Ectodermal cell (in vitro differentiated cells): ENCODE measurements around the gene LRP1.

ENCODE experiments used
- H3K27ac ChIP-seq: 2 replicates; pipeline ENCODE4 v1.7.0; 2013; ENCODE audit warnings: mild to moderate bottlenecking, low read depth, low read length; ENCODE audit not compliant: insufficient read depth, poor library complexity, severe bottlenecking
- H3K27me3 ChIP-seq: 2 replicates; pipeline ENCODE4 v1.7.0; 2013; ENCODE audit warnings: mild to moderate bottlenecking, low read length; ENCODE audit not compliant: insufficient read depth, control insufficient read depth, poor library complexity, severe bottlenecking
- H3K36me3 ChIP-seq: one replicate; pipeline ENCODE4 v1.7.0; 2013; ENCODE audit warnings: low read length; ENCODE audit not compliant: control insufficient read depth, insufficient read depth
- H3K4me1 ChIP-seq: one replicate; pipeline ENCODE4 v1.7.0; 2013; ENCODE audit warnings: low read length; ENCODE audit not compliant: control insufficient read depth, insufficient read depth
- H3K4me3 ChIP-seq: 2 replicates; pipeline ENCODE4 v1.7.0; 2013; ENCODE audit warnings: low read depth, low read length, control low read depth; ENCODE audit not compliant: insufficient read depth
- H3K9me3 ChIP-seq: 2 replicates; pipeline ENCODE4 v1.7.0; 2013; ENCODE audit warnings: mild to moderate bottlenecking, low read length, moderate library complexity; ENCODE audit not compliant: control insufficient read depth
- WGBS, 2 experiments: methylation state at CpG; one replicate each; pipeline ENCODE4 v1.1.7; 2013; ENCODE audit warnings: missing lambda C conversion rate in 2 of 2; 5-methylcytosine and 5-hydroxymethylcytosine counted together

Gene LRP1

DNA sequence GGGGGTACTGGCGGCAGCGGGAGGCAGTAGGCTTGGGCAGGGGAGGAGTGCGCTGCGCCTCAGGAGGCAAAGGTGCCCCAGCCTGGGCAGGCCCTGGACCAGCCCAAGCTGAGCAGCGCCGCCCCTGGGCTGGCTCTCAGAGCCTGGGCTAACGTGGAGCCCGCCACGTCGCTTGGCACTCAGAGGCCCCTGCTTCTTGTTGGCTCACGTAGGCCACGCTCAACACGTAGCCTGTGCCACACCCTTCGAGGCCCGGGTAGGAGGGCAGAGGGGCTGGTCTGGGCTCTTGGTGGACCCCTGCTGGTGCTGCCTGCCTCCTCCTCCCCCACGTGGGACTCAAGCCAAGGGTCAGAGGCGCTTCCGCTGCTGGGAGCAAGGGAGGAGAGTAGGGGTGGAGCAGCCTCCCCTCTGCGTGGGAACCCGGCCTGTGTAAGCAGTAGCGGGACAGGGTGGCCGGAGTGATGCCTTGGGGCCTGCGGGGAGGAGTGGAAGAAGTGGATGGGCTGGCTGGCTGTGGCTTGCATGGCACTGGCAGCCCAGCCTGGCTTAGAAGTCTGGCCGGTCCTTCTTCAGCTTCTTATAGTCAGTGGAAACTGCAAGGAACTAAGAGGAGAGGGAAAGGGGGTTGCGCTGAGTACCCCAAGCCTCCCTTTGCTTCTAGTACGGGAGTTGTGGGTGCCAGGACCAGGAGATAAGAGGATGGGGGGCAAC, 106.9 kb downstream of the LRP1 start:
- no peaks in the 10 kb centered on the region for H3K9me3 ChIP-seq
- H3K4me1 ChIP-seq, result peaks cover 52% of the 10 kb centered on the region
- H3K36me3 ChIP-seq, result peaks cover 23% of the 10 kb centered on the region
- no peak overlapping the region for H3K4me3 ChIP-seq
- WGBS, 2 experiments, result 62 to 65% methylated on average over 26 of the region's 26 CpGs
- peaks cover 53% of the 10 kb centered on the region for H3K27me3 ChIP-seq
- H3K27ac ChIP-seq, result no peak overlapping the region

DNA sequence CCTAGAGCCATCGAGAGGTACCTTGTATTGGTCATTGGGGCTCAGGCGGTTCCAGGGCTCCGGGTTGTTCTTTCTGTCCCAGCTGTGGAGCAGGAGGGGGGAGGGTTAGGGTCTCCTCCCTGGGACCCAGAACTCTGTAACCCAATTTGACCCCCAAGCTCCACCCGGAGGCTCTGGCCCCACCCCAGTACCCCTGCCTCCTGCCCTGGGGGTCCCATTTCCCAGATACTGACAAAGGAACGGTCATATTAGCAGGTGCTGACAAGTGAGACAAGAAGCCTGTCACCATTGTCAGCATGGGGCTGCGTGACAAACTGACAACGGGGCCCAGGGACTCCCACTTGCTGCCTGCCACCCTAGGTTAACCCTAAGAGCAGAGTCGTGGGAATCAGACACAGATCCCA, 107.4 kb downstream of the LRP1 start:
- H3K9me3 ChIP-seq, result no peaks in the 10 kb centered on the region
- peaks cover 59% of the 10 kb centered on the region for H3K27me3 ChIP-seq
- H3K4me1 ChIP-seq, result peaks cover 51% of the 10 kb centered on the region
- H3K36me3 ChIP-seq, result peaks cover 23% of the 10 kb centered on the region
- WGBS, 2 experiments, result 76 to 77% methylated on average over 8 of the region's 8 CpGs
- no peak overlapping the region for H3K27ac ChIP-seq
- no peak overlapping the region for H3K4me3 ChIP-seq

DNA sequence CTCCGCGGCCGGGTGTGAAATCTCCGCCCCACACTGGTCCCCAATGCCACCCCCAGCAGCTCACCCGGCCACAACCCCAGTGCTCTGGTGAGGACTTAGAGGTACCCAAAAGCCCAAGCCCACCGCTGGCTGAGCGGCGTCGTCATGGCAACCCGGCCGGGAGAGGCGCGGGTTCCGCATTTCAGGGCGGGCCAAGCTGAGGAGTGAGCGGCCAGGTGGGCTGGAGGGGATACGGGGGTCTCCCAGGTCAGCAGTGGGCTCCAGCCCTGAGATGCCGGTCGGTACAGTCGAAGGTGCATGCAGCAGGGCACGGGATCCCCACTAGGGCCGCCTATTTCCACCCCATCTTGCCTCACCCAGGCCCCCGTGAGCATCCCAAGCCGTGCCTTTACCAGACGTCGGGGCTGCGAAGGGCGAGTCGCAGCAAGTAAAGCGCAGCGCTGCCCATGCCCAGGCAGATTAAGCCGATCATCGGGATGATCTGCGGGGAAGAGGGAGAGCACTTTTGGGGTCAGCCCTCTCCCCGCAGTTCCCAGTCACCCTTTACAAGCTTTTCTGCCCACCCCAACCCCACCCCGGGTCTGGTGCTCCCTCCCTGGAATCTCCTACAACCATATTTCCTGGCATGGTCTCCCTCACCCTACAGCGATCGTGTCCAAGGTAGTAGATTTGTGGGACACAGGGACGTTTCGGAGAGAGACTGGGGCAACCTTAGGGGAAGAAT, 108.1 kb downstream of the LRP1 start:
- Histone ChIP-seq H3K36me3 (peaks cover 23% of the 10 kb centered on the region), H3K27me3 (peaks cover 65% of the 10 kb centered on the region), H3K27ac (no peak overlapping the region), H3K4me3 (no peak overlapping the region), H3K4me1 (peaks cover 55% of the 10 kb centered on the region), H3K9me3 (no peaks in the 10 kb centered on the region)
- 46 to 48% methylated on average over 39 to 40 of the region's 40 CpGs for WGBS, 2 experiments

DNA sequence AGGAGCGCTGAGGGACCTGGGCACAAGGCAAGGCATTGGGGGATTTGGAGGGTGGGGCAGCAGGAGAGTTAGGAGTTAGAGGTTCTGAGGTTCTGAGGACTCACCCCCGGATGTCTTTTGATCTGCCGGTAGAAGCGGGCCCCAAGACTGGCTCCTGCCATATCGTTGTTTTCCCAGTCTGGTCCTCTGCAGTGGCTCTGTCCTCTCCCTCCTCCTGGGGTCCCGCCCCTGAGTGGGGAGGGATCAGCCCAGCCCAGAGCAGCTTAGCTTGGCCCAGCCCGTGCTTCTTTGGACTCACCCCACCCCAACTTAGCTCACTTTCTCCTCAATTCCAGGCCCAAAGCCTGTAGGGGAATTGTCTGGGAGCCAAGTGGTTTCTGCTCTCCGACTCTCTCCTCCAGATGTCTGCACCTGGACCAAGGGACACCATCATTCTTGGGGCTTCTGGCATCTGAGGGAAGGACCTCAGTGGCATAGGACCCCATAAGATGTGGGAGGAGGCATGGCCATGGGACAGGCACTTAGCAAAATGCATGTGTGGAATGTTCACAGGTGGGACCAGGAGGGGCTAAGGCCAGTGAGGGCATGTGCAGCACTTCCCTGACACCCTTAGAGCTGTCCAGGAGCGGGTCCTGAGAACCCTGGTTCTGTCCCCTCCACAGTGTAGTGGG, 108.8 kb downstream of the LRP1 start:
- WGBS, 2 experiments, result 46 to 49% methylated on average over 9 of the region's 9 CpGs
- Histone ChIP-seq H3K9me3 (no peaks in the 10 kb centered on the region), H3K4me3 (no peak overlapping the region), H3K27ac (no peak overlapping the region), H3K27me3 (peaks cover 72% of the 10 kb centered on the region), H3K36me3 (peaks cover 21% of the 10 kb centered on the region), H3K4me1 (peaks cover 62% of the 10 kb centered on the region)

DNA sequence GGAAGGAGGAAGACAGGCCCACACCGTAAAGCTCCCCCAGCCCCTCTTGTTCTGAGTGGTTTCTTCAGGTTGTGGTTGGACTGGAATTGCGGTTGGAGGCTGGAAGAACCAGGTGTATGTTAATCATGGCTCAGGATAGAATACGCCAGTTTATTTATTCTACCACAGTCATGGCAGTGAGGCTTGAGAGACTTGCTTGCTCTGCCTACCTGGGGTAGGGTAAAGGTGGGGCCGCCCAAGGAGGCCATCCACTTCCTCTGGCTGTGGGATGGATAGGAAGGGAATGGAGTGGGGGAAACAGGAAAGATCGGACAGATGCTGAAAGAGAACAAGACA, 109.3 kb downstream of the LRP1 start:
- H3K9me3 ChIP-seq, result no peaks in the 10 kb centered on the region
- peaks cover 16% of the 10 kb centered on the region for H3K36me3 ChIP-seq
- H3K27ac ChIP-seq, result no peak overlapping the region
- H3K27me3 ChIP-seq, result peaks cover 77% of the 10 kb centered on the region
- H3K4me1 ChIP-seq, result peaks cover 67% of the 10 kb centered on the region
- peak overlapping the region; percentile 45 for H3K4me3 ChIP-seq
- WGBS, 2 experiments, result 48 to 56% methylated on average over 5 of the region's 5 CpGs

DNA sequence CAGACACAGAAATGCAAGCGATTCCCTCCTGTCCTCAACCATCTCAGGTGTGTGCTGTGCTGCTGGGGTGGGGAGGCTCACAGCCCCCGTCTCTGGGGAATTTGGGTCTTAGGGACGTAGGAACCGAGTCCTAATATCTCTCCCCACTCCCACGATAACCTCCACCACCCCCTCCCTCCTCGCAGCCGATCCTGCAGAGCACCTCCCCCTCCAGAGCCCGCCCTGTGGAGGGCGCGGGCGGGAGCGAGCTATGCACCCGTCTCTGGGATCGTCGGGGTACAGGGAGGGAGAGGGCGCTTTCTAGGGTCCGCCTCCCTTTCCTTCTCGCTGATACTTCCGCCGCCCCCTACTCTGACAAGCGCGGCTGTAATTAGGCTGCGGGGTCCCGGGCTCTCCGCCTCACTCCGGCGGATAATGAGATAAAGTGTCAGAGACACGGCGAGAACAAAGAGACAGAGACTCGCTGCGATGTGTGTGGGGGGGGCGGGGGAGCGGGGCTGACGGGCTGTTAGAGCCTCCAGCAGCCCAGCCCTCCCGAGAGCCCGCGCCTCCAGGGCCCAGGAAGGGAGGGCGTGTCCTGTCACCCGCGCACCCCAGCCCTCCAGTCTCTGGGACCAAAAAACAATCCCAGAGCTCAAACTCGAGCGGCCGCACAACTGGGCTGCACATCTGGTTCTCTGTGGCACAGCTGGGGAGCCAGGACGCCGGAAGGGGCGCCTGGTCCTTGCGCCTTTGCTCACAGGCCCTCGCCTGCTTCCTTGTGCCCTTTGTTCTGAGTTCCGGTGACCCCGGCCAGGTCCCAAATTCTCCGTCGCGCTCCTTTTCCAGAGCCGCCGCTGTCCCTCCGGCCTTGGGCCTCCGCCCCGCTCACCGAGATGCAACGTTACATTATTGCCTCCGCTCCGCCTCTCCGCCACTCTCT, 109.9 kb downstream of the LRP1 start:
- H3K27ac ChIP-seq, result peak overlapping the region; percentile 47
- peaks cover 83% of the 10 kb centered on the region for H3K27me3 ChIP-seq
- H3K4me1 ChIP-seq, result peaks cover 67% of the 10 kb centered on the region
- H3K36me3 ChIP-seq, result peaks cover 9% of the 10 kb centered on the region
- WGBS, 2 experiments, result 2 to 3% methylated on average over 63 of the region's 63 CpGs
- H3K4me3 ChIP-seq, result peak overlapping the region; percentile 45
- no peaks in the 10 kb centered on the region for H3K9me3 ChIP-seq

DNA sequence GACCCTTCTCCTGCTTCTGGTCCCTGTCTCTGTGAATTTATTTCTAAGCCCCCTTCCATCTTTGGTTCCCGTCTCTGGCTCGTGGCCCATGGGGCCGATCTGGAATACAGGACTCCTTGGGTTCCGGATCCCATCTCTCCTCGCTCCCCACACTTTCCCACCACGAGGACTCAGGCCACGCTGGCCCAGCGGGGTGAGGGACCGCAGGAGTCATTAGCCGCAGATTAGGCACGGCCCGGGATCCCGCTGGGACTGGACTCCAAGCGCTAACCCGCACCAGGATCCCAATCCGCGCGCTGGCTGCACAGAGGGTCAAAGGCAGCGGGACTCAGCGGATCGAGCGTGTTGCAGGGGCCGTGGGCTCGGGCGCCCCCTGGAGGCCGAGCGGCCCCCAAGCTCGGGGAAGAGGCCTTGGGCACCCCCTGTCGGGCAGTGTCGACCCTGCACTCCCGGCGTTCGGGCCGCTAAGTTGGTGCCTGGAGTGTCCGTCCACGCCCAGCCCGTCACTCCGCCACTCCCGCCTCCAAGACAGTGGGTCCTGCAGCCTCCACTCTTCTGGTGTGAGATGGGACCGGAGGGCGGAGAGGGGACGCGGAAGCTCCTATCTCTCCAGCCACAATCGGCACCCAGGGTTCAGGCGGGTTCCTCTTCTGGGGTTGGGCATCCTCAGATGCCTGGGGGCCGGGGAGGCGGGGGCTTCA, 110.7 kb downstream of the LRP1 start:
- Histone ChIP-seq H3K27ac (peak overlapping the region; percentile 47), H3K4me3 (peak overlapping the region; percentile 45), H3K4me1 (peaks cover 67% of the 10 kb centered on the region), H3K27me3 (peaks cover 91% of the 10 kb centered on the region), H3K9me3 (no peaks in the 10 kb centered on the region), H3K36me3 (peaks cover 2% of the 10 kb centered on the region)
- 3% methylated on average over 47 of the region's 47 CpGs for WGBS, 2 experiments

DNA sequence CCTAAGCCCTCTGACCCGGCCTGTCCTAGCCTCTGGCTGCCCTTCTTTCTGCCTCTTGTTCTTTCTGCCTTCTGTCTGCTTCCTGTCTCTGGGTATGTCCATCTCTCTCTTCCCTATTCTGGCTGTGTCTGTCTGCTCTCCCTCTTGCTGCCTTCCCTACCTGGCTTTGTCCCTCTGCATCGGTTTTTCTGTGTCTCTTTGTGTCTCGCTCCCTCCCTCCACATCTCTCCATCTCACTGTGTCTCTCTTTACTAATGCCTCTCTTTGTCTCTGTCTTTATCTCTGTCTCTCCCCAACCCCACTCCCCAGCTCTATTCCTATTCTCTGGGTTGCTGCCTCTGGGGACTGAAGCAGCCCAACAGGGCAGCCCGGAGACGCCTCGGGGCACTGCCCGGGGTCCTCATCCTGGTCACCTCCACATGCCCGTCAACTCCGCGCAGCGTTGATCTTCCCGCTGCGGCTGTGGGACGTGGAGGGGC, 111.3 kb downstream of the LRP1 start:
- Histone ChIP-seq H3K9me3 (no peaks in the 10 kb centered on the region), H3K27ac (no peak overlapping the region), H3K4me1 (peaks cover 67% of the 10 kb centered on the region), H3K27me3 (peaks cover 98% of the 10 kb centered on the region), H3K36me3 (no peaks in the 10 kb centered on the region), H3K4me3 (peak overlapping the region; percentile 39)
- WGBS, 2 experiments, result 3% methylated on average over 14 of the region's 14 CpGs
